Activated B cell treated with CpG ODN at 0.5 μM for 24 hours (primary cell): ENCODE measurements around the gene OBSCN. TPM values are rescaled to one million over a fixed set of nuclear protein-coding genes. Genes with fewer than 3 reads are reported as not detected.

Experiments
- ATAC-seq: fragments of 200-7000 bp; cut with Tn5 transposase; one replicate; pipeline ENCODE4 v1.10.0; 2021; ENCODE audit warnings: low read depth, mild to moderate bottlenecking, moderate library complexity
- CTCF ChIA-PET: fragments of 350-600 bp; sonication (Branson Sonifier 250); formaldehyde crosslinking; loops from one replicate; lab custom pipeline; 2021; ENCODE audit warnings: antibody characterized with exemption; lab: Charles Lee
- POLR2A ChIA-PET: fragments of 350-600 bp; sonication (Branson Sonifier 250); formaldehyde crosslinking; loops from one replicate; lab custom pipeline; 2021; ENCODE audit warnings: antibody characterized with exemption; lab: Charles Lee
- DNase-seq: peaks from one replicate; pipeline ENCODE4 v3.0.0; 2022
- H3K27ac Mint-ChIP-seq: one replicate; pipeline ENCODE4 v1.8.0; 2020; ENCODE audit warnings: mixed read lengths
- H3K27me3 Mint-ChIP-seq: one replicate; pipeline ENCODE4 v1.8.0; 2021; ENCODE audit warnings: mixed read lengths
- H3K36me3 Mint-ChIP-seq: one replicate; pipeline ENCODE4 v1.8.0; 2021; ENCODE audit warnings: low read depth, mixed read lengths
- H3K4me1 Mint-ChIP-seq: one replicate; pipeline ENCODE4 v1.8.0; 2021; ENCODE audit warnings: mixed read lengths
- H3K4me3 Mint-ChIP-seq: one replicate; pipeline ENCODE4 v1.8.0; 2020; ENCODE audit warnings: mild to moderate bottlenecking, mixed read lengths
- H3K9me3 Mint-ChIP-seq: one replicate; pipeline ENCODE4 v1.8.0; 2020; ENCODE audit warnings: mixed read lengths
- intact Hi-C: fragments of 100-400 bp; cut with micrococcal nuclease; formaldehyde crosslinking; loops from one replicate; pipeline ENCODE4 v1.15.1; 2024
- total RNA-seq: library from RNA; stranded (reverse); gene quantifications from 2 replicates; pipeline ENCODE4 v1.2.3, GENCODE V29; 2022
- TF ChIP-seq, protein P1 (sequence below): fragments of 200-600 bp; IDR thresholded peaks from one replicate; pipeline ENCODE4 v1.8.0; 2022; ENCODE audit warnings: antibody characterized with exemption, mild to moderate bottlenecking

OBSCN gene
- total RNA-seq, 1 donor from 2014 or later, result 19.8 TPM

DNA sequence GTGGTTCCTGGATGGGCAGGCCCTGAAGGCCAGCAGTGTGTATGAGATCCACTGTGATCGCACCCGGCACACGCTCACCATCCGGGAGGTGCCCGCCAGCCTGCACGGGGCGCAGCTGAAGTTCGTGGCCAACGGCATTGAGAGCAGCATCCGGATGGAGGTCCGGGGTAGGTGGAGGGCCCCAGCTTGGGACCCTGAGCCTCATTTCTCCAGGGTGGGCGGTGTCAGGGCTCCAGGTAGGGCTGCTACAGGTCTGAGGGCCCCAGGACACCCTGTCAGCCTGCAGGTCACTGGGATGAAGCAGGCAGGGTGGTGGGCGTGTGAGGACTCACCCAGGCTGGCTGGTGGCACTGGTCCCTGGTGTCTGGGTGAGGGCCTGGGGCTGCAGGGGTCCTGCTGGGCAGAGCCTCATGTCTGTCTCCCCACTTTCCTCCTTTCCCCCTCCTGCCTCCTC is 7.8 kb downstream of the OBSCN start:
- no peak overlapping the region for H3K4me3 Mint-ChIP-seq
- TF ChIP-seq, protein P1, sequence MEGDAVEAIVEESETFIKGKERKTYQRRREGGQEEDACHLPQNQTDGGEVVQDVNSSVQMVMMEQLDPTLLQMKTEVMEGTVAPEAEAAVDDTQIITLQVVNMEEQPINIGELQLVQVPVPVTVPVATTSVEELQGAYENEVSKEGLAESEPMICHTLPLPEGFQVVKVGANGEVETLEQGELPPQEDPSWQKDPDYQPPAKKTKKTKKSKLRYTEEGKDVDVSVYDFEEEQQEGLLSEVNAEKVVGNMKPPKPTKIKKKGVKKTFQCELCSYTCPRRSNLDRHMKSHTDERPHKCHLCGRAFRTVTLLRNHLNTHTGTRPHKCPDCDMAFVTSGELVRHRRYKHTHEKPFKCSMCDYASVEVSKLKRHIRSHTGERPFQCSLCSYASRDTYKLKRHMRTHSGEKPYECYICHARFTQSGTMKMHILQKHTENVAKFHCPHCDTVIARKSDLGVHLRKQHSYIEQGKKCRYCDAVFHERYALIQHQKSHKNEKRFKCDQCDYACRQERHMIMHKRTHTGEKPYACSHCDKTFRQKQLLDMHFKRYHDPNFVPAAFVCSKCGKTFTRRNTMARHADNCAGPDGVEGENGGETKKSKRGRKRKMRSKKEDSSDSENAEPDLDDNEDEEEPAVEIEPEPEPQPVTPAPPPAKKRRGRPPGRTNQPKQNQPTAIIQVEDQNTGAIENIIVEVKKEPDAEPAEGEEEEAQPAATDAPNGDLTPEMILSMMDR, result no peak
- peaks cover 2% of the 10 kb centered on the region for H3K4me1 Mint-ChIP-seq
- CTCF ChIA-PET, result no interaction called here
- ATAC-seq, result no peak
- H3K27me3 Mint-ChIP-seq, result no peaks in the 10 kb centered on the region
- POLR2A ChIA-PET, result no interaction called here
- H3K36me3 Mint-ChIP-seq, result peaks cover 11% of the 10 kb centered on the region
- no peaks in the 10 kb centered on the region for H3K9me3 Mint-ChIP-seq
- no peak overlapping the region for H3K27ac Mint-ChIP-seq
- intact Hi-C loops, result loop anchor here (10.0 kb wide), 2 partner anchors 269 to 661 kb away; partner anchors contain the start of gene RNF187
- no peak for DNase-seq

DNA sequence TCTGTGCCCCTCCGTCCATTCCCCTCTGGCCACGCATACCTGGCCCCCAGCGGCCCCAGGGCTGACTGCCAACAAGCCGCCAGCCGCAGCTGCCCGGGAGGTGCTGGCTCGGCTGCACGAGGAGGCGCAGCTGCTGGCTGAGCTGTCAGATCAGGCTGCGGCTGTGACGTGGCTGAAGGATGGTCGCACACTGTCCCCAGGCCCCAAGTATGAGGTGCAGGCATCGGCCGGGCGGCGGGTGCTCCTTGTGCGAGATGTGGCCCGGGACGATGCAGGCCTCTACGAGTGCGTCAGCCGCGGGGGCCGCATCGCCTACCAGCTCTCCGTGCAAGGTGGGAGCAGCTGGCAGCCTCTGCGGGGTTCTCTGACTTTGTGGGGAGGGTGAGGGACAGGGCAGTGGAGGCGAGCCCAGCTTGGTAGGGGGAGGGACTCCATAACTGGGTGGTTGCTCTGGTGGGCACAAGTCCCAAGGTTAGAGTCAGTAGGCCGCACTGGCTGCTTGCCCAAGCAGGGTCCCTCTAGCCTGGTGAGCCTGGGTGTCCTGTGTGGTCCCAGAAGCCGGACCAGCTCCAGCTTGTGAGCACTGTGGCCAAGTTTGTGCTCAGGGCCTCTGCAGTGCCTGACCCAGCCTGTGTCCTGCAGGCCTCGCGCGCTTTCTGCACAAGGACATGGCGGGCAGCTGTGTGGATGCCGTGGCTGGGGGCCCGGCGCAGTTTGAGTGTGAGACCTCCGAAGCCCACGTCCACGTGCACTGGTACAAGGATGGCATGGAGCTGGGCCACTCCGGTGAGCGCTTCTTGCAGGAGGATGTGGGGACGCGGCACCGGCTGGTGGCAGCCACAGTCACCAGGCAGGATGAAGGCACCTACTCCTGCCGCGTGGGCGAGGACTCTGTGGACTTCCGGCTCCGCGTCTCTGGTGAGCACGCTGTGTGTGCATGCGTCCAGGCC is 8.8 kb downstream of the OBSCN start:
- Mint-ChIP-seq H3K4me1 (peaks cover 2% of the 10 kb centered on the region), H3K4me3 (no peak overlapping the region), H3K27me3 (no peaks in the 10 kb centered on the region), H3K27ac (no peak overlapping the region), H3K36me3 (peaks cover 14% of the 10 kb centered on the region), H3K9me3 (no peaks in the 10 kb centered on the region)
- TF ChIP-seq, protein P1, result no peak
- ATAC-seq (no peak), DNase-seq (no peak)
- CTCF ChIA-PET, result no interaction called here
- intact Hi-C loops, result loop anchor here (10.0 kb wide), 2 partner anchors 268 to 662 kb away; partner anchors contain the start of gene RNF187
- POLR2A ChIA-PET, result interaction anchor here (0.5 kb wide), 1 partner anchor 1718 kb away, joined by 4 read pairs; no protein-coding TSS in a partner anchor

GRCh38 chr1:228217551-228218344 is 9.9 kb downstream of the OBSCN start:
- TF ChIP-seq, protein P1, result no peak
- DNase-seq (no peak), ATAC-seq (no peak)
- H3K4me3 Mint-ChIP-seq, result no peak overlapping the region
- no peaks in the 10 kb centered on the region for H3K27me3 Mint-ChIP-seq
- H3K9me3 Mint-ChIP-seq, result no peaks in the 10 kb centered on the region
- ChIA-PET POLR2A (no interaction called here), CTCF (no interaction called here)
- no peak overlapping the region for H3K27ac Mint-ChIP-seq
- intact Hi-C loops, result loop anchor here (10.0 kb wide), 2 partner anchors 267 to 663 kb away; partner anchors contain the start of gene RNF187
- H3K36me3 Mint-ChIP-seq, result peaks cover 17% of the 10 kb centered on the region
- peaks cover 2% of the 10 kb centered on the region for H3K4me1 Mint-ChIP-seq

DNA sequence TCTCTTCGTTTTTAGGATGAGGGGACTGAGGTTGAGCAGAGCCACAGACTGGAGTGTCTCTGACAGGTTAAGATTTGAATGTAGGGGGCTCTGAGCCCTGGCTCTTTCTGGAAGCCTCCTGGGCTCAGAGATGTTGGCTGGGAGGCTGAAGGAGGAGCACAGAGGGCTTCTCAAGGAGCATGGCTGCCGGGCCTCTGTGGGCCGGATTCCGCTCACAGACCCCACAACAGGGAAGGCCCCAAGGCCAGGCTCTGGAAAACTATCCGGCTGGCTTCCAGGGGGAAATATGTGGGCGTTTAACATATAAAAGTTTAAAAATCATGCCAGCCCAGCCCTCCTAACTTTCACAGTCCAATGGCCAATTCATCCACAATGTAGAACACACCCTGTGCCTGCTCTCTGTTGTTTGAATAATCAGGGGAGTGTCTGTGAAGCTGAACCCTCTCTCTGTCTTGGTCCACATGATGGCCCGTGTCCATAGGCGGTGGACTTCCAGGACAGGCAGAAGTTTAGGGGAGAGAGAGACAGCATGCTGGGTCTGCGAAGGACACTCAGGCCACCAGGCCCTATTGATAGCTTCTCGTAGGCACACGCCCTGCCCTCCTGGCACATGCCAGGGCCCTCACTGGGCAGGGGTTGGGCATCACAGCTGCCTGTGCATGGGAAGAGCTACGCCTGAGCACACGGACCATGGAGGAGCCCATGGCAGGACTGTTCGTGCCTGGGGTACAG is 10.8 kb downstream of the OBSCN start:
- Mint-ChIP-seq H3K36me3 (peaks cover 20% of the 10 kb centered on the region), H3K27me3 (no peaks in the 10 kb centered on the region), H3K4me3 (no peak overlapping the region), H3K4me1 (no peaks in the 10 kb centered on the region), H3K27ac (no peak overlapping the region), H3K9me3 (no peaks in the 10 kb centered on the region)
- intact Hi-C loops, result loop anchor here (10.0 kb wide), 2 partner anchors 266 to 664 kb away; partner anchors contain the start of gene RNF187
- POLR2A ChIA-PET, result interaction anchor here (0.6 kb wide), 1 partner anchor 24 kb away, joined by 4 read pairs; no protein-coding TSS in a partner anchor
- DNase-seq (no peak), ATAC-seq (no peak)
- CTCF ChIA-PET, result interaction anchor here (1.7 kb wide), 1 partner anchor 8 kb away, joined by 4 read pairs; no protein-coding TSS in a partner anchor
- TF ChIP-seq, protein P1, result no peak
